Stomach (tissue), 9 donors: ENCODE results near the gene BCAS1. TPM values are rescaled to one million over a fixed set of nuclear protein-coding genes. Genes with fewer than 3 reads are reported as not detected.
A peak's percentile ranks its signal among the peaks of the same experiment; 100 is the strongest.

Experiments
- DNase-seq, 2 donors: peaks; one replicate each; pipeline versions ENCODE4 v3.0.0 to v3.0.0-alpha.2; 2013 to 2019
- H3K27ac ChIP-seq, 5 donors: fragments of 200-600 bp in 4 of 5; sonication (generic) in 4 of 5; one replicate each; pipeline ENCODE4 v1.5.1; 2013 to 2019; ENCODE audit warnings: mild to moderate bottlenecking in 1 of 5, moderate library complexity in 1 of 5
- H3K27me3 ChIP-seq, 3 donors: fragments of 200-600 bp; sonication (generic); one replicate each; pipeline ENCODE4 v1.5.1; 2017 to 2019; ENCODE audit warnings: mixed run types in 1 of 3
- H3K36me3 ChIP-seq, 4 donors: fragments of 200-600 bp; sonication (generic); 1 replicate in 3 of 4; 2 replicates in 1 of 4; pipeline ENCODE4 v1.5.1; 2016 to 2019
- H3K4me1 ChIP-seq, 4 donors: fragments of 200-600 bp; sonication (generic); one replicate each; pipeline ENCODE4 v1.5.1; 2016 to 2019
- H3K4me3 ChIP-seq, 4 donors: fragments of 200-600 bp; sonication (generic) in 3 of 4; one replicate each; pipeline ENCODE4 v1.5.1; 2016 to 2019; ENCODE audit warnings: mild to moderate bottlenecking in 1 of 4
- H3K9me3 ChIP-seq, 4 donors: fragments of 200-600 bp; sonication (generic); one replicate each; pipeline ENCODE4 v1.5.1; 2016 to 2019
- EP300 ChIP-seq: sonication (generic); formaldehyde crosslinking; IDR thresholded peaks from one replicate; pipeline ENCODE4 v1.6.1; 2017; ENCODE audit warnings: antibody characterized with exemption
- POLR2A ChIP-seq, 4 donors: fragments of 450-650 bp; IDR thresholded peaks; one replicate each; pipeline ENCODE4 v1.6.1; 2016; ENCODE audit warnings: antibody characterized with exemption in 4 of 4, control low read depth in 2 of 4, mild to moderate bottlenecking in 1 of 4, moderate library complexity in 1 of 4
- POLR2AphosphoS5 ChIP-seq, 3 donors: sonication (generic); formaldehyde crosslinking; IDR thresholded peaks; one replicate each; pipeline ENCODE4 v1.6.1; 2016; ENCODE audit warnings: antibody characterized with exemption in 3 of 3
- WGBS, 5 donors: extraction: QIAGEN DNeasy Blood & Tissue Kit in 3 of 5; methylation state at CpG; one replicate each; pipeline versions ENCODE4 v1.1.5 to v1.1.7; 2013 to 2018; 5-methylcytosine and 5-hydroxymethylcytosine counted together
- intact Hi-C: fragments of 100-400 bp; cut with DNase I; formaldehyde crosslinking; loops from one replicate; pipeline ENCODE4 v1.15.1; 2023; ENCODE audit warnings: low total_unique reads
- polyA plus RNA-seq, 3 donors: library from polyadenylated mRNA; stranded (reverse); fragments of 200-250 nt; gene quantifications; one replicate each; pipeline ENCODE4 v1.2.3, GENCODE V29; 2013
- total RNA-seq, 5 donors: library from RNA; depleted of rRNA; stranded (reverse); fragments of >200 nt; gene quantifications; one replicate each; pipeline versions ENCODE4 v1.1.0 to v1.2.3, GENCODE V29; 2014 to 2016
- TF ChIP-seq, protein P1 (sequence below), 7 experiments: fragments of 450-650 bp in 4 of 7; fragments of 200-600 bp in 3 of 7; sonication (generic) in 3 of 7; IDR thresholded peaks; one replicate each; pipeline ENCODE4 v1.5.1; 2016 to 2019; ENCODE audit warnings: antibody characterized with exemption in 7 of 7, control low read depth in 2 of 7, mild to moderate bottlenecking in 1 of 7
- donor health status: healthy with polysubstance abuse.
- donor health status: Bipolar disorder and iron deficiency.
- donor health status: healthy.

The BCAS1 gene
- total and polyA plus RNA-seq, 8 donors = 6.3 to 145 (median 84.6) TPM

DNA sequence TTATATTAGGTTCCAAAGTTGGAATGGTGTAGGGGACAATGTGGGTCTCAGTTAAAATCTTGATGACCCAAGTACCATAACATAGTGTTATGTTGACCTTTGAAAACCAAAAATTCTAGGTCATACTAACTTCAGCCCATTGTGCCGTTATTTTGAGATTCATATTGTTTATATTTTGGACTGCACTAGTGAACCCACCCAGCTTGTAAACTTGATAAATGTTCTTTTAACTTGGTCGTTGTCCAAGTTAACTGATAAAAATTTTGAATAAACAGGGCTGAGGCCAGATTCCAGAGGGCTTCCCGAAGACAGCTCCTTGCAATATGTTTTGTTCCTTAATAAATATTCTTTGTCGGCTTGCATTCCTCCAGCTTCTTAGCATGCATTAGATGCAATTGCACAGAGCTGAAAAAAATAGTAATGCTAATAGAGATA, 90.3 kb downstream of the BCAS1 start:
- Histone ChIP-seq H3K36me3 (peaks cover 0 to 17% (median 8%) of the 10 kb centered on the region in 4 donors), H3K4me3 (no peak overlapping the region), H3K27me3 (no peaks in the 10 kb centered on the region), H3K9me3 (no peaks in the 10 kb centered on the region), H3K4me1 (peaks cover 0 to 10% (median 5%) of the 10 kb centered on the region in 4 donors), H3K27ac (no peak overlapping the region)
- WGBS, 5 donors = 23 to 38% (median 27%) methylated on average over 4 of the region's 4 CpGs
- peak in 1 of 2 donors; percentile 51 for DNase-seq
- TF ChIP-seq, protein P1, sequence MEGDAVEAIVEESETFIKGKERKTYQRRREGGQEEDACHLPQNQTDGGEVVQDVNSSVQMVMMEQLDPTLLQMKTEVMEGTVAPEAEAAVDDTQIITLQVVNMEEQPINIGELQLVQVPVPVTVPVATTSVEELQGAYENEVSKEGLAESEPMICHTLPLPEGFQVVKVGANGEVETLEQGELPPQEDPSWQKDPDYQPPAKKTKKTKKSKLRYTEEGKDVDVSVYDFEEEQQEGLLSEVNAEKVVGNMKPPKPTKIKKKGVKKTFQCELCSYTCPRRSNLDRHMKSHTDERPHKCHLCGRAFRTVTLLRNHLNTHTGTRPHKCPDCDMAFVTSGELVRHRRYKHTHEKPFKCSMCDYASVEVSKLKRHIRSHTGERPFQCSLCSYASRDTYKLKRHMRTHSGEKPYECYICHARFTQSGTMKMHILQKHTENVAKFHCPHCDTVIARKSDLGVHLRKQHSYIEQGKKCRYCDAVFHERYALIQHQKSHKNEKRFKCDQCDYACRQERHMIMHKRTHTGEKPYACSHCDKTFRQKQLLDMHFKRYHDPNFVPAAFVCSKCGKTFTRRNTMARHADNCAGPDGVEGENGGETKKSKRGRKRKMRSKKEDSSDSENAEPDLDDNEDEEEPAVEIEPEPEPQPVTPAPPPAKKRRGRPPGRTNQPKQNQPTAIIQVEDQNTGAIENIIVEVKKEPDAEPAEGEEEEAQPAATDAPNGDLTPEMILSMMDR (IDR thresholded peaks at IDR 0.05) = no peak
- TF ChIP-seq POLR2A (IDR thresholded peaks at IDR 0.05) = no peak
- no peak for TF ChIP-seq EP300
- TF ChIP-seq POLR2AphosphoS5 (IDR thresholded peaks at IDR 0.05) = no peak
- intact Hi-C loops = no loop called here

DNA sequence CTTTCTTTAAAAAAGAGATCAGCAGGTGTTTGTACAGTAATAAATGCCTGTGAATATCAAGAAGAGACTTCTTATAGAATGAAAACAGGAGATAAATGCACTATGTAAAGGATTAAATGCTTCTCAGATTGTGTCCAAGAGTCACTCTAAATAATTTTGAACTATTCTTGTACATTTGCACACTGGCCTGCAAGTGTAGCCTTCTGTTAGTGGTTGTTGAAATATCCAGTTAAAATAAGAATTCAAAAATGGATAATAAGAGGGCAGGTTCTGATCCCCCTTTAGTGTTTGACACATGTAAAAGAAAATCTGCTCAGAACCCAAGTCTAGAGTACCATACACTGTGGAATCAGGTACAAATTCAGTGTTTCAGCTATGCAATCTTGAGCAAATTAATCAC, 91.9 kb downstream of the BCAS1 start:
- Histone ChIP-seq H3K4me3 (no peak overlapping the region), H3K27me3 (no peaks in the 10 kb centered on the region), H3K27ac (no peak overlapping the region), H3K4me1 (peaks cover 0 to 10% (median 5%) of the 10 kb centered on the region in 4 donors), H3K9me3 (no peaks in the 10 kb centered on the region), H3K36me3 (peaks cover 0 to 14% (median 11%) of the 10 kb centered on the region in 4 donors)
- TF ChIP-seq, protein P1 (IDR thresholded peaks at IDR 0.05) = no peak
- TF ChIP-seq POLR2AphosphoS5 (IDR thresholded peaks at IDR 0.05) (no peak), POLR2A (IDR thresholded peaks at IDR 0.05) (no peak), EP300 (no peak)
- no peak for DNase-seq
- intact Hi-C loops = no loop called here

DNA sequence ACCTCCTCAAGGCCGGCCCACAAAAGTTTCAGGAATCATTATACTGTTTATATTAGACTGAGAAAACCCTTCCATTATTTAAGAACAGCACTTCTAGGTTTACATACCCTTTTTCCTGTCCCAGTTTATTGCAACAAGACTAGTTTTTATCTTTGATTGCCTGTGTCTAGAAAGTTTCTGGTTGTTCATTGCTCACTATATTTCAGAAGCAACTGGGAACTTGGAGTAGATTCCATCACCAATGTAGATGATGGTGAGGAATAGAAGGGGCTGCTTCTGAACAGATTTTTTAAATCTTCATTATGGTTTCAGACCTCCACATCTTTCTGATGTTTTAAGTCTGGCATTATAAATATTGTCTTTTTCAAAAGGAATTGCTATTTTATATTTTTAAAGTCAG, 93.0 kb downstream of the BCAS1 start:
- Histone ChIP-seq H3K36me3 (peaks cover 0 to 16% (median 10%) of the 10 kb centered on the region in 4 donors), H3K27me3 (no peaks in the 10 kb centered on the region), H3K4me3 (no peak overlapping the region), H3K4me1 (peaks cover 0 to 10% (median 5%) of the 10 kb centered on the region in 4 donors), H3K9me3 (no peaks in the 10 kb centered on the region), H3K27ac (no peak overlapping the region)
- intact Hi-C loops = no loop called here
- TF ChIP-seq, protein P1 (IDR thresholded peaks at IDR 0.05) = no peak
- TF ChIP-seq POLR2A (IDR thresholded peaks at IDR 0.05) = no peak
- no peak for TF ChIP-seq POLR2AphosphoS5 (IDR thresholded peaks at IDR 0.05)
- TF ChIP-seq EP300 = no peak
- no peak for DNase-seq
- WGBS, 5 donors = 76 to 89% (median 78%) methylated on average over 1 of the region's 1 CpG

DNA sequence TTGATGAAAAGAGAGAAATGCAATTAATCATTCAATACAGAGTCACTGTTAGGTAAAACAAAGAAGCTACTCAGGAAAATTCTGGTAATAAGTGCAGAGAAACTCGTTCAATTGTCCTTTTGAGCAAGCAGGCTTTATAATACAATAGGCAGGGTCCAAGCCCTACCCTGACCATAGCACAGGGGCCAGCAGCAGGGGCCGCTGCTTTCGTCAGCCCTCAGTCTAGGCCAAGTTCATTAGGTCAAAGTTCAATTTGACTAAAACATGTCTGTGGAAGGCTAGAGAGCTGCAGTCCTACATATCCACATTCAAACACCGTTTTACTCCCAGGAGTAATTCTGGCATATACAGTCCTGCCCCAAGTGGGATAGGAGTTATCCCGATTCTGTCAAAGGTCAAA, 94.6 kb downstream of the BCAS1 start:
- 68 to 86% (median 74%) methylated on average over 5 of the region's 5 CpGs for WGBS, 5 donors
- H3K36me3 ChIP-seq = peaks cover 0 to 16% (median 10%) of the 10 kb centered on the region in 4 donors
- H3K4me3 ChIP-seq = no peak overlapping the region
- TF ChIP-seq POLR2A (IDR thresholded peaks at IDR 0.05) (no peak), POLR2AphosphoS5 (IDR thresholded peaks at IDR 0.05) (no peak), EP300 (no peak)
- TF ChIP-seq, protein P1 (IDR thresholded peaks at IDR 0.05) = no peak
- intact Hi-C loops = no loop called here
- peaks cover 0 to 10% (median 5%) of the 10 kb centered on the region in 4 donors for H3K4me1 ChIP-seq
- no peaks in the 10 kb centered on the region for H3K9me3 ChIP-seq
- no peaks in the 10 kb centered on the region for H3K27me3 ChIP-seq
- no peak for DNase-seq
- no peak overlapping the region for H3K27ac ChIP-seq
